ENCODE results near the gene PTBP1.

PTBP1 gene

DNA sequence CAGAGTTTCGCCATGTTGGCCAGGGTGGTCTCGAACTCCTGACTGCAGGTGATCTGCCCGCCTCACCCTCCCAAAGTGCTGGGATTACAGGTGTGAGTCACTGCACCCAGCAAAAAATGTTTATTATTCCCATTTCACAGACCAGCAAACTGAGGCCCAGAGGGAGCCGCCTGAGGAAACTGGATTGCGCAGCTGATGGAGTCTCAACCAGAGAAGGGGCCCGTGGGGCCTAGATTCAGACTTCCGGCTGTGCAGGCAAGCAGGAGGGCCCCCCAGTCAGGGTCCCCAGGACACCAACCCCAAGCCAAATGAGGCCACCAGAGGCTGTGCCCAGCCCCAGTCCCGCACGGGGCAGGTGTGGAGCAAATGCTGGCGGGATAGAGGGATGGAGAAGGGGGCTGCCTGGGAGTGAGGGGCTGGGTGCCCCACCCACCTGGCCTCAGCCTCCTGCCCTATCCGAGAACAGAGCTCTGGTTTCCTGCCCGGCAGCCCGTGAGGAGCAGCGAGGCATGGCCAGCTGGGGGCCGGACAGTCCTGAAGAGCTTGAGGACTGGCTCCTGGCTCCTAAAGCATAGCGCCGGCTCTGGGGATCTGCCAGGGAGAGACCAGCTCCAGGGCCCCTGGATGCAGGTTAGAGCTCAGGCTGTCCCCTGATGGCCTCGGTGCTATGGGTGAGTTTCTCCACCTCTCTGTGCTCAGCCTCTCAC, 24.4 kb upstream of the PTBP1 start:
- no peak for DNase-seq

DNA sequence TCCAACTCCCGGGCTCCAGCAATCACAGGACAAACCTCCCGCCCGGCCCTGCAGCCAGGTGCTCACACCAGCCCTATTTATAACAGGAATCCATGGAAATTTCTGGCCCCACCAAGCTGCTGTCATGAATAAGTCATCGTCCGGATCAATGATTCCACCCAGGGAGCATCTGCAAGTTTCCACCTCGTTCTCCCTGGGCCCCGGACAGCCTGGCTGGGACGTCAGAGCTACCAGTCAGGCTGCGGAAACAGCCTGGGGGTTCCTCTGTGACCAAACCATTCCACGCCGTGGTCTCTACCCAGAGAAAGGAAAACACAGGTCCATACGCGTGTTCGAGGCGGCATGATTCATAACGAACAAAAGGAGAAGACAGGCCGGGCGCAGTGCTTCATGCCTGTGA, 20.7 kb upstream of the PTBP1 start:
- no peak for DNase-seq

- no peak for DNase-seq
Measured at GRCh38 chr19:778910-779653, 18.2 kb upstream of the PTBP1 start.

GRCh38 chr19:780935-781334, 16.3 kb upstream of the PTBP1 start:
- no peak for DNase-seq

- no peak for DNase-seq
Measured at GRCh38 chr19:781800-782184, 15.5 kb upstream of the PTBP1 start.

DNA sequence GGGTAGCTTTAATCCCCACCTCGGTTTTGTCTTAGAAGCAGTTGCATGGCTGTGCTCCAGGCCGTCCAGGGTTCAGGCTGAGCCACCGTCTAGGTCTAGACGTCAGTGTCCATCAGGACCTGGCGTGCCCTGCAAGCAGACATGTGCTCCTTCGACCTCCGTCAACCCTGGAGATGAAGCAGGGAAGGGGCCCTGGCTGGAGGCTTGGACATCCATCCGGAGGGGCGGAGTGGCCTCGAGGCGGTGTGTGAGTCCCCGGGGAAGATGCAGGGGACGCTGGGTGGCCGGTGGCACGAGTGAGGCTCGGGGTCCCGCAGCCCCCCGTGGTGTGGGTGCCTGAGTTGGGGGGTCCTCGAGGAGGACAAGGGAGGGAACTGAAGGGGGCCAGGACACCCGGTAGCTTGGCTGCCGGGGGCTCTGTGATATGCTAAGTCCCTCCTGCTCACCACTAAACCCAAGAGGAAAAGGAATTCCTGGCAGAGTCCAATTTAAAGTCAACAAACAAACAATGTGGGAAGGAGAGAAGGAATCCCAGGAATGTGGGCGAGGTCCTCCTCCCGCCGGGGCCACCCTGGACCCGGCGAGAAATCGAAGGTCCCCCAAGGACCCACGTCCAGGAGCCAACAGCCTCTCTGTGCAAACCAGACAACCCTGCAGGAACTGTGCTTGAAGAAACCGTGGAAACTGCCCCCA, 14.9 kb upstream of the PTBP1 start:
- DNase-seq, result no peak

GRCh38 chr19:782878-783668, 14.2 kb upstream of the PTBP1 start:
- DNase-seq, result no peak

DNA sequence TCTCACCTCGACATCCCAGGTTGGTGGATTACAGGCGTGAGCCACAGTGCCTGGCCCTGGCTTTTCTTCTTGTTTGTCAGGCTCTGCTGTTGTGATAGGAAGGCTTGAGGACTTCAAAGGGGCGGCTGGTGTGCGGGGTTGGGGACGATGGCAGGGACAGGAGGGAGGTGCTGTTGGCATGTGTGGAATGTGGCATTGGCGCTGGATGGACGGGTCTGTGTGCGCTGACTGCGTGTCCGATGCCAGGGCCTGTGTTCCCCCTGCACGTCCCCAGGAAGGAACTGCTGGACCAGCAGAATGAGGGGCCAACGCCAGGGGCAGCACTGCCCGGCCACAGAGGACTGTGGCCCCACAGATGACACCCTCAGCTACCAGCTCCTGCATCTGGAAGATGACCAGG, 12.7 kb upstream of the PTBP1 start:
- no peak for DNase-seq

DNA sequence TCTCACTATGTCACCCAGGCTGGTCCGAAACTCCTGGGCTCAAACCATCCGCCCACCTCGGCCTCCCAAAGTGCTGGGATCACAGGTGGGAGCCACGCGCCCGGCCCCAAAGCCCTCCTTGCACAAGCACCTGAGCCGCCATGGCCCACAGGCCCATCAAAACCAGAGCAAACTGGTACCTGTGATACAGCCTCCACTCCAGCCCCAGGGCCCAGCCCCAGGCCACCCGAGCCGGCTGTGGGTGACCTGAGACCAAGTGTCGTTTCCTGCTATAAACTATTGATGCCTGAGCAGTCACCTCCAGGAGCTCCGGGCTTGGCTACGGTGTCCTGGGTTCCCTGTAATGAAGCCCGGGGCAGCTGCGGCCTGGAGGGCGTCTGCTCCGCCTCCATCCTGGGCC, 9.7 kb upstream of the PTBP1 start:
- no peak for DNase-seq

DNA sequence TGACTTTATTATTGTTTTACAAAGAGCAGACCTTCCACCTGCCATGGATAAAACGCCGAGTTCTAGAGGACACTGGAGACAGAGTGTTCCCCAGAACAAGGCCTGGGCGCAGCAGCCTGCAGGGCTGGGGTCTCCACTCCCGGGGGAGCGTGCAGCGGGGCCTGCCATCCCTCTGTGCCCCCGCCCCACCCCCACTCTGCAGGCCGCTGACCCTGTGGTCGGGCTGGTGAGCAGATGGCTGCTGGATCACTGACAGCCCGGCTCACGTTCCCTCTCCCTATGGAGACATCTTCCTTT, 8.6 kb upstream of the PTBP1 start:
- no peak for DNase-seq

- no peak for DNase-seq
Measured at GRCh38 chr19:788983-789700, 8.1 kb upstream of the PTBP1 start.

DNA sequence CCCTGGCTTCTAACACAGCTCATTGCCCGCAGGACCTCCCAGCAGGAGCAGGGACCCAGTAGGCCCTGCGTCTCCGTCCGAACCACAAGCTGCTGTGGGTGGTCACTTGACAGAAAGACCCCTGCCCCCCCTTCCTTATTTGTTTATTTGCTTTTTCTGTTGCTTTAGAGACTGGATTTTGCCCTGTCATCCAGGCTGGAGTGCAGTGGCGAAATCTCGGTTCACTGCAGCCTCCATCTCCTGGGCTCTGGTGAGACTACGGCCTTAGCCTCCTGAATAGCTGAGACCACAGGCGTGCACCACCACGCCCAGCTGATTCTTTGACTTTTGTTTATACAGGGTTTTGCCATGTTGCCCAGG, 7.6 kb upstream of the PTBP1 start:
- DNase-seq, result no peak

DNA sequence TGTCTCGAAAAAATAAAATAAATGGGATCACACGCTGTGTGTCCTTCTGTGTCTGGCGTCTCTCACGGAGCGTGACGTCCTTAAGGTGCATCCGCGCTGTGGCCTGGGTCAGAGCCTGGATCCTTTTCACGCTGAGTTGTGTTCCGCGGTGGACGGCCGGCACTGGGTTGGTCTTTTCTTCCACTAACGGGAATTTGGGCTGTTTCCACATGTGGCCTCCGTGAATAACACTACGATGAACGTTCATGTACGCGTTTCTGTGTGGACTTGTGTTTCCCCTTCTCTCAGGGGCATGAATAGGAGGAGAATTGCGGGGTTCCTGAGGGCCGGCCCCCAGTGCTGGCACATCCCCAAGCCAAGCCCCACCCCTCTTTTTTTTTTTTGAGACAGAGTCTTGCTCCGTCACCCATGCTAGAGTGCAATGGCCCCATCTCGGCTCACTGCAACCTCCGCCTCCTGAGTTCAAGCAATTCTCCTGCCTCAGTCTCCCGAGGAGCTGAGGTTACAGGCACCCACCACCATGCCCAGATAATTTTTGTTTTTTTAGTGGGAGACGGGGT, 6.2 kb upstream of the PTBP1 start:
- DNase-seq, result no peak

DNA sequence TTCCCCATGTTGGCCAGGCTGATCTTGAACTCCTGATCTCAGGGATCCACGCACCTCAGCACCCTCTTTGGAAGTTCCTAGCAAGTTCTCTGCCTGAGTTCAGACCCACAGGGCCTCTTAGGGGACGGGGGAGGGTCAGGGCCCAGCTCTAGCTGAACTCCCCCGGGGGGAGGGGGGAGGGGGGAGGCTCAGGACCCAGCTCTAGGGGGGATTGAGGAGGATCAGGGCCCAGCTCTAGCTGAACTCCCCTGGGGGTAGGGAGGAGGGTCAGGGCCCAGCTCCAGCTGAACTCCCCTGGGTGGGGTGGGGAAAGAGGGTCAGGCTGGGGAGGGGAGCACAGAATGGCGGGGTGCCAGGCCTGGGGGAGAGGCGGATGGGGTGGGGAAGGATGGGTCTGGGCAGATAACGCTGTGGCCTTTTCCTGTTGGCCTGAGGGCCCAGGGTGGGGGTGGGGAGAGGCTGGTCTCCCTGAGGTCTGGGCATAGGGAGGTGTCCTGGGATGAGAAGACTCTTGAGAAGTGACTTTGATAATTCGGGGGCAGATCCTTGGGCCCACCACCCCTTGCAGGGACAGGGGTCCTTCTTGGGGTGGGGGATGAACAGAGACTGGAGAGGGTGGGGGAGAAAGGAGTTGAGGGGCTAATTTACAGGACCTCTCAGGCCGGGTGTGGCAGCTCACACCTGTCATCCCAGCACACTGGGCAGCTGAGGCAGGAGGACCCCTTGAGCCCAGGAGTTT, 5.5 kb upstream of the PTBP1 start:
- no peak for DNase-seq

DNA sequence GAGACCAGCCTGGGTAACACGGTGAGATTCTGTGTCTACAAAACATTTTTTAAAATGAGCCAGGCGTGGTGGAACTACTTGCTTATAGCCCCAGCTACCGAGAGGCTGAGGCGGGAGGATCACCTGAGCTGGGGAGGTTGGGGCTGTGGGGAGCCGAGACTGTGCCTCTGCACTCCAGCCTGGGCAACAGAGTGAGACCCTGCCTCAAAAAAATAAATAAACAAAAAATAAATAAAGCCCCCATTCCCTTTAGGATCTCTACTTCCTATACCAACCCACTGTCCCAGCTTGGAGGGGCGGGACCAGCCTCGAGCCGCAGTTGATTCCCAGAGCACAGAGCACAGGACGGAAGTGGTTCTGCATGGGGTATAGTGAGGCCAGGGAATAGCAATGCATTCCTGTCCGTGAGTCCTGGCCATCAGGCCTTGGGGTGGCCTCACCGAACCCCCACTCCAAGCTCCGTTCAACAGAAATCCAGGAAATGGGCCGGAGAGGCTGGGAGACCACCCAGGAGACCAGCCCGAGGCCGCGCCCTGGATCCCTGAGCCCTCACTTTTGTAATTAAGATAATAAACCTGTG, 4.9 kb upstream of the PTBP1 start:
- DNase-seq, result no peak

DNA sequence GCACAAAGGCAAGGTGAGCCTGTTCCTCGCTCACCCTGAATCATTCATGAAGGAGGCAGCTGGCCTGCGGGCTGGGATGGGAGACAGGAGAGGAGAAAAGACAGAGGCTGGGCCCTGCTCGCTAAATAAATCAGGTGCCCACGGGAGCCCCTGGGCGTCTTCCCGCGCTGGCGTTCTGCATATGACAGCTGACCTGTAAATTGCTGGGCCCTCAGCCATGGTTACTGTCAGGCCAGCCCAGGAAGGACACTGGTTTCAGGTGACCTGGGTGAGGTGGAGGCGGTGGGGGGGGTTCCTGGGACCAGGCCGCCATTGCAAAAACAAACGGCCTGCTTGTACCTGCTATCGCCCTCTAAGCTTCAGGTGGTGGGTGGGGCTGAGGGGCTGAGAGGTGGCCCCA, 3.4 kb upstream of the PTBP1 start:
- no peak for DNase-seq

DNA sequence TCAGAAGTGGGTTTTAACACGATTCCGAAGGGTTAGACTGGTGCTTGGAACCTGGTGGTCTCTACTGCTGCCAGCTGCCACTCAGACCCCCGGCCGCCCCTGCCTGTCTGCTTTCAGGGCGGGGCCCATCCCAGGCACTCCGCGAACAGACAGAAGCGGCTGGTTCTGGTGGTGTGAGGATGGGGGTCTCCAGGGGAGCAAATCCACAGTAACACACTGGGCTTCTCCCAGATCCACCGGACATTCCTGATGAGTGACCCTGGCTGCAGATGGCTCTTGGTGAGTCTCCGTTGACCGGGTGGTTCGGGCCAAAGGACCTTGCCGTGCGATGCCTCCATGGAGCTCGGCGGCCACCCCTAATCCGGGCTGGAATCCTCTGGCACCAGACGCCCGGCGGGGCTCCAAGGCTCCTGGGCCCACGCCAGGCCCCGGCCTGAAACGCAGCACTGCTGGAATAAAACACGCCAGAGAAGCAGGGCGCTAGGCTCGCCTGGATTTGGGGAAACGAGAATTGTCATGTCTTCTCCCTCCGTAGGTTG, 2.1 kb upstream of the PTBP1 start:
- no peak for DNase-seq

DNA sequence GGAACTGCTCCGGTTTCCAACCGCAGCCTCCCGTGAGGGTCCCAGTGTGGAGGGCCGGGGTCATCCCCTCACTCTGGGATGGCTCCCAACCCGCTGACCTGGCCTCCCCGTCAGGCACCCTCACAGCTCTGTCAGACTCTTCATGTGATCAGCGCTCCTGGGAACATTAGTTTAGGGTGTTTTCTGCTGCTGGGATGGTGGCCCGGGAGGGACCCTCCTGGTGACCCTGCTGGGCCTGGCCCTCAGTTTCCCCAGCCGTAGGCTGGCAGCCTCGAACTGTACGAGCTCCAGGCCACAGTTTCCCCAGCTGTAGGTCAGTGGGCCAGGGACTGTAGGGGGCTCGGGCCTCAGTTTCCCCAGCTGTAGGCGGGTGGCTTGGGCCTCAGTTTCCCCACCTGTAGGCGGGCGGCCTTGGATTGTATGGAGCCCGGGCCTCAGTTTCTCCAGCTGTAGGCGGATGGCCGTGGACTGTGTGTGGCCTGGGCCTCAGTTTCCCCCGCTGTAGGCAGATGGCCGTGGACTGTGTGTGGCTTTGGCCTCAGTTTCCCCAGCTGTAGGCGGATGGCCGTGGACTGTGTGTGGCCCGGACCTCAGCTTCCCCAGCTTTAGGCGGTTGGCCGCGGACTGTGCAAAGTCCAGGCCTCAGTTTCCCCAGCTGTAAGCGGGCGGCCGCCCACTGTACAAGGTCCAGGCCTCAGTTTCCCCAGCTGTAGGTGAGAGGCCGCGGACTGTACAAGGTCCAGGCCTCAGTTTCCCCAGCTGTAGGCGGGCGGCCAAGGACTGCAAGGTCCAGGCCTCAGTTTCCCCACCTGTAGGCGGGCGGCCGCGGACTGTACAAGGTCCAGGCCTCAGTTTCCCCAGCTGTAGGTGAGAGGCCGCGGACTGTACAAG, 1.3 kb upstream of the PTBP1 start:
- no peak for DNase-seq

- peak; percentile 79 for DNase-seq
Measured at GRCh38 chr19:797528-798414, 519 bp downstream of the PTBP1 start.

Measured in activated CD4-positive, alpha-beta T cell treated with anti-CD3 and anti-CD28 coated beads for 1 hour (primary cell).